Measurements from ENCODE around the gene NPB. TPM values are rescaled to one million over a fixed set of nuclear protein-coding genes. Genes with fewer than 3 reads are reported as not detected.

The NPB gene
- polyA plus RNA-seq, 1 donor from 2014 or later, result 1.3 TPM

DNA sequence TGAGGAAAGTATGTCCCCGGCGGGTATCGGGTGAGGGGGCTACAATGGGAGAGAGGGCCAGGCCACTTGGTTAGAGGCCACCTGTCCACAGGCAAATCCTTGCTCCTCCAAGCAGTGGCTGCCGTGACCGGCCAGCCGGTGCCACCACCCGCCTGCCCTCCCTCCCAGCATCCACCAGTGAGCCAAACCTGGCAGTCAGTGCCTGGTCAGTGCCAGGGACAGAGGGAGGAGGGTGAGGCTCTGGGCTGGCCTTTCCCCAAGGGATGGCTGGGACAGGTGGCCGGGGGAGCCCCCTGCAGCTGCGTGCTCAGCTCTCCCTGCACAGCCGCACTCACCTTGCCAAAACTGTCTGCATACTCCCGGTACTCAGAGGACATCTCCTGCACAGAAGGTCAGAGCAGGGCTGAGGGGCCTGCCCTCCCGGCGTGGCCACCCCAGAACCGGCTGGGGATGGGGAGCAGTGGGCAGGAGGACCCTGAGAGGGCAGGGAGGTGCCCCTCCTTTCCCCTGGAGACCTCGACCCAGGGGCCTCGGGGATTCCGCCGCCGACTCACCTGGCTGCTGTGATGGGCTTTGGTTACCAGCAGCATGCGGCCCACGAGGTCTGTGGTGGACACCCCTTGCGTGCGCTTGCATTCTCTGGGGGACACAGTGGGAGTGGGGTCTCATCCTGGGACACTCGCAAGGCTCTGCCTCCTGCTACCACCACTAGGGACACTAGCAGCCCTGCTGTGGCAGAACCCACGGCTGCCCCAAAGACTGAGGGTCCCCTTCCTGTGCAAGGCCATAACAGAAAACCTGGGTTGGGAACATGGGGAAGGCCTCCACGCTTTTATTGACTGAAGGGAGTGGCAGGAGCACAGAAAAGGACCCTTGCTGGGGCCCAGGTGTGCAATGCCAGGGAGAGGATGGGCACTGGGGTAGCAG, 5.4 kb downstream of the NPB start:
- TF ChIP-seq SMC3 (conservative IDR thresholded peaks at IDR 0.05; ENCODE audit: poor library complexity) (no peak), MXI1 (conservative IDR thresholded peaks at IDR 0.05; ENCODE audit: poor library complexity, severe bottlenecking) (no peak), POLR2AphosphoS5 (IDR thresholded peaks at IDR 0.05) (no peak), EZH2 (IDR thresholded peaks at IDR 0.05; ENCODE audit: borderline replicate concordance, insufficient read depth, low read length, poor library complexity, severe bottlenecking) (no peak)
- TF ChIP-seq, protein P1, sequence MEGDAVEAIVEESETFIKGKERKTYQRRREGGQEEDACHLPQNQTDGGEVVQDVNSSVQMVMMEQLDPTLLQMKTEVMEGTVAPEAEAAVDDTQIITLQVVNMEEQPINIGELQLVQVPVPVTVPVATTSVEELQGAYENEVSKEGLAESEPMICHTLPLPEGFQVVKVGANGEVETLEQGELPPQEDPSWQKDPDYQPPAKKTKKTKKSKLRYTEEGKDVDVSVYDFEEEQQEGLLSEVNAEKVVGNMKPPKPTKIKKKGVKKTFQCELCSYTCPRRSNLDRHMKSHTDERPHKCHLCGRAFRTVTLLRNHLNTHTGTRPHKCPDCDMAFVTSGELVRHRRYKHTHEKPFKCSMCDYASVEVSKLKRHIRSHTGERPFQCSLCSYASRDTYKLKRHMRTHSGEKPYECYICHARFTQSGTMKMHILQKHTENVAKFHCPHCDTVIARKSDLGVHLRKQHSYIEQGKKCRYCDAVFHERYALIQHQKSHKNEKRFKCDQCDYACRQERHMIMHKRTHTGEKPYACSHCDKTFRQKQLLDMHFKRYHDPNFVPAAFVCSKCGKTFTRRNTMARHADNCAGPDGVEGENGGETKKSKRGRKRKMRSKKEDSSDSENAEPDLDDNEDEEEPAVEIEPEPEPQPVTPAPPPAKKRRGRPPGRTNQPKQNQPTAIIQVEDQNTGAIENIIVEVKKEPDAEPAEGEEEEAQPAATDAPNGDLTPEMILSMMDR (IDR thresholded peaks at IDR 0.05; ENCODE audit: poor library complexity, severe bottlenecking), result no peak
- H3K9ac ChIP-seq (ENCODE audit: low read length), result no peak overlapping the region
- no peak overlapping the region for H3K4me2 ChIP-seq (ENCODE audit: low read length)
- no peak overlapping the region for H3K4me3 ChIP-seq (ENCODE audit: low read length)
- no peaks in the 10 kb centered on the region for H4K20me1 ChIP-seq (ENCODE audit: insufficient read depth)
- no peaks in the 10 kb centered on the region for H3K9me3 ChIP-seq (ENCODE audit: low read length)
- no peaks in the 10 kb centered on the region for H3K9me2 ChIP-seq (ENCODE audit: insufficient read depth, low read length)
- no peaks in the 10 kb centered on the region for H3K79me2 ChIP-seq (replicated peaks; ENCODE audit: insufficient read depth, low read length)
- peaks cover 6% of the 10 kb centered on the region for H3K27me3 ChIP-seq (ENCODE audit: insufficient read depth, low read depth, low read length)
- no peak overlapping the region for H3K27ac ChIP-seq (ENCODE audit: low read length)
- no peak overlapping the region for H2AFZ ChIP-seq (ENCODE audit: low read depth, low read length)
- no peaks in the 10 kb centered on the region for H3K36me3 ChIP-seq (ENCODE audit: insufficient read depth, low read length)
- H3F3A ChIP-seq (ENCODE audit: insufficient read depth, low read length, poor library complexity, severe bottlenecking), result no peaks in the 10 kb centered on the region

GRCh38 chr17:81908793-81909192, 6.8 kb downstream of the NPB start:
- no peaks in the 10 kb centered on the region for H3K9me3 ChIP-seq (ENCODE audit: low read length)
- no peak for TF ChIP-seq EP300 (conservative IDR thresholded peaks at IDR 0.05; ENCODE audit: poor library complexity, severe bottlenecking)
- no peak for TF ChIP-seq SMC3 (conservative IDR thresholded peaks at IDR 0.05; ENCODE audit: poor library complexity)
- TF ChIP-seq, protein P1 (IDR thresholded peaks at IDR 0.05; ENCODE audit: poor library complexity, severe bottlenecking), result no peak
- TF ChIP-seq EZH2 (IDR thresholded peaks at IDR 0.05; ENCODE audit: borderline replicate concordance, insufficient read depth, low read length, poor library complexity, severe bottlenecking), result no peak
- TF ChIP-seq RAD21 (conservative IDR thresholded peaks at IDR 0.05), result no peak
- TF ChIP-seq TAF1 (IDR thresholded peaks at IDR 0.05; ENCODE audit: low read depth), result no peak
- no peak for TF ChIP-seq POLR2AphosphoS5 (IDR thresholded peaks at IDR 0.05)
- TF ChIP-seq, protein P2, sequence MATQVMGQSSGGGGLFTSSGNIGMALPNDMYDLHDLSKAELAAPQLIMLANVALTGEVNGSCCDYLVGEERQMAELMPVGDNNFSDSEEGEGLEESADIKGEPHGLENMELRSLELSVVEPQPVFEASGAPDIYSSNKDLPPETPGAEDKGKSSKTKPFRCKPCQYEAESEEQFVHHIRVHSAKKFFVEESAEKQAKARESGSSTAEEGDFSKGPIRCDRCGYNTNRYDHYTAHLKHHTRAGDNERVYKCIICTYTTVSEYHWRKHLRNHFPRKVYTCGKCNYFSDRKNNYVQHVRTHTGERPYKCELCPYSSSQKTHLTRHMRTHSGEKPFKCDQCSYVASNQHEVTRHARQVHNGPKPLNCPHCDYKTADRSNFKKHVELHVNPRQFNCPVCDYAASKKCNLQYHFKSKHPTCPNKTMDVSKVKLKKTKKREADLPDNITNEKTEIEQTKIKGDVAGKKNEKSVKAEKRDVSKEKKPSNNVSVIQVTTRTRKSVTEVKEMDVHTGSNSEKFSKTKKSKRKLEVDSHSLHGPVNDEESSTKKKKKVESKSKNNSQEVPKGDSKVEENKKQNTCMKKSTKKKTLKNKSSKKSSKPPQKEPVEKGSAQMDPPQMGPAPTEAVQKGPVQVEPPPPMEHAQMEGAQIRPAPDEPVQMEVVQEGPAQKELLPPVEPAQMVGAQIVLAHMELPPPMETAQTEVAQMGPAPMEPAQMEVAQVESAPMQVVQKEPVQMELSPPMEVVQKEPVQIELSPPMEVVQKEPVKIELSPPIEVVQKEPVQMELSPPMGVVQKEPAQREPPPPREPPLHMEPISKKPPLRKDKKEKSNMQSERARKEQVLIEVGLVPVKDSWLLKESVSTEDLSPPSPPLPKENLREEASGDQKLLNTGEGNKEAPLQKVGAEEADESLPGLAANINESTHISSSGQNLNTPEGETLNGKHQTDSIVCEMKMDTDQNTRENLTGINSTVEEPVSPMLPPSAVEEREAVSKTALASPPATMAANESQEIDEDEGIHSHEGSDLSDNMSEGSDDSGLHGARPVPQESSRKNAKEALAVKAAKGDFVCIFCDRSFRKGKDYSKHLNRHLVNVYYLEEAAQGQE (IDR thresholded peaks at IDR 0.05; ENCODE audit: borderline replicate concordance), result no peak
- no peak for TF ChIP-seq MXI1 (conservative IDR thresholded peaks at IDR 0.05; ENCODE audit: poor library complexity, severe bottlenecking)
- H3K27me3 ChIP-seq (ENCODE audit: insufficient read depth, low read depth, low read length), result no peaks in the 10 kb centered on the region
- H3K4me3 ChIP-seq (ENCODE audit: low read length), result no peak overlapping the region
- no peak overlapping the region for H2AFZ ChIP-seq (ENCODE audit: low read depth, low read length)
- no peaks in the 10 kb centered on the region for H3K9me2 ChIP-seq (ENCODE audit: insufficient read depth, low read length)
- H3K79me2 ChIP-seq (replicated peaks; ENCODE audit: insufficient read depth, low read length), result no peaks in the 10 kb centered on the region
- no peaks in the 10 kb centered on the region for H3F3A ChIP-seq (ENCODE audit: insufficient read depth, low read length, poor library complexity, severe bottlenecking)
- no peak overlapping the region for H3K27ac ChIP-seq (ENCODE audit: low read length)
- H3K36me3 ChIP-seq (ENCODE audit: insufficient read depth, low read length), result no peaks in the 10 kb centered on the region
- no peak overlapping the region for H3K9ac ChIP-seq (ENCODE audit: low read length)
- no peaks in the 10 kb centered on the region for H4K20me1 ChIP-seq (ENCODE audit: insufficient read depth)
- H3K4me2 ChIP-seq (ENCODE audit: low read length), result no peak overlapping the region
